C4-2B (cell line): Measurements from ENCODE around the gene DYNLT4.

Source experiments
- CTCF ChIP-seq: fragments of 450-650 bp; conservative IDR thresholded peaks from 2 replicates; pipeline ENCODE4 v1.5.1; 2017; ENCODE audit warnings: mild to moderate bottlenecking
- ZFX ChIP-seq: fragments of 450-650 bp; IDR thresholded peaks from 2 replicates; pipeline ENCODE4 v1.6.1; 2017

DNA sequence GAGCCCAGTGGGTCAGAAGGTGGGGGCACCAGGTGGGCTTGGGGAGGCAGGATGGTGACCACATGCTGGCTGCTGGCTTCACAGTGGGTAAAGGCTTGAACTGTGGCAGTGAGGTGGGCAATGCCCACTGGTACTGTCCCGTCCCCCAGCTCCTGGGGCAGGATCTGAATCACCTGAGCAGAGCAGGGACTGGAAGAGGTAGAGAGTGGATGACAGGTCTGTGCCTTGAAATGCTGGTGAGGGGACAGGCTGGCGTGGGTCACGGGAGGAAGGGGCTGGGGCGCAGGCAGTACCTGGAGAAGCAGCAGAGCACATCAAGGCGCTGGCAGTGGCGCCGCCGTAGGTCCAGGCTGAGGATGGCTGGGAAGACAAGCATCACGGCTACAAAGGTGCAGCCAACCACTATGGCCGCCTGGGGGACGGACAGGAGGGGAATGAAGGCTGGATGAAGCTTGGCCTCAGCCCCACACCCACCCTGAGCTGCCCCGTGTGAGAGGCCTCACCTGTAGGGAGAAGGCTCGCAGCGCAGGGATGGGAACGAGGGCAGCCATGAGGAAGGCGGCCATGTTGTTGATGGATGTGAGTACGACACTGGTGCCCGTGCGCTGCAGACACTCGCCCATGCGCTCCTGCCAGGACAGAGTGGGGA lies 21.0 kb upstream of the DYNLT4 start:
- TF ChIP-seq ZFX (no peak), CTCF (no peak)
